ENCODE data around the gene MGME1. TPM values are rescaled to one million over a fixed set of nuclear protein-coding genes. Genes with fewer than 3 reads are reported as not detected.

MGME1 gene
- total RNA-seq, 4 donors from 2014 or later: 3.3 to 18.5 (median 5.8) TPM

GRCh38 chr20:18004384-18005031 lies 35.7 kb downstream of the MGME1 start:
- Histone ChIP-seq H3K27me3 (no peaks in the 10 kb centered on the region), H3K9me3 (no peaks in the 10 kb centered on the region), H3K27ac (no peak overlapping the region), H3K36me3 (no peaks in the 10 kb centered on the region), H3K4me3 (no peak overlapping the region), H3K4me1 (no peaks in the 10 kb centered on the region)
- DNase-seq: no peak
- intact Hi-C loops (cut with DNase I; ENCODE audit: low total_unique reads): no loop called here
- TF ChIP-seq POLR2A (IDR thresholded peaks at IDR 0.05) (no peak), CTCF (IDR thresholded peaks at IDR 0.05) (no peak)

GRCh38 chr20:18005170-18005989 lies 36.6 kb downstream of the MGME1 start:
- H3K4me1 ChIP-seq: no peaks in the 10 kb centered on the region
- intact Hi-C loops (cut with DNase I; ENCODE audit: low total_unique reads): no loop called here
- H3K27ac ChIP-seq: no peak overlapping the region
- DNase-seq: no peak
- no peak overlapping the region for H3K4me3 ChIP-seq
- no peaks in the 10 kb centered on the region for H3K27me3 ChIP-seq
- no peak for TF ChIP-seq CTCF (IDR thresholded peaks at IDR 0.05)
- no peak for TF ChIP-seq POLR2A (IDR thresholded peaks at IDR 0.05)
- no peaks in the 10 kb centered on the region for H3K36me3 ChIP-seq
- no peaks in the 10 kb centered on the region for H3K9me3 ChIP-seq

GRCh38 chr20:18005990-18006364 lies 37.2 kb downstream of the MGME1 start:
- TF ChIP-seq POLR2A (IDR thresholded peaks at IDR 0.05): no peak
- TF ChIP-seq CTCF (IDR thresholded peaks at IDR 0.05): no peak
- Histone ChIP-seq H3K27me3 (no peaks in the 10 kb centered on the region), H3K4me3 (no peak overlapping the region), H3K36me3 (no peaks in the 10 kb centered on the region), H3K4me1 (no peaks in the 10 kb centered on the region), H3K9me3 (no peaks in the 10 kb centered on the region), H3K27ac (no peak overlapping the region)
- no peak for DNase-seq
- intact Hi-C loops (cut with DNase I; ENCODE audit: low total_unique reads): no loop called here

- Histone ChIP-seq H3K4me1 (no peaks in the 10 kb centered on the region), H3K36me3 (no peaks in the 10 kb centered on the region), H3K27me3 (no peaks in the 10 kb centered on the region), H3K9me3 (no peaks in the 10 kb centered on the region), H3K27ac (no peak overlapping the region), H3K4me3 (no peak overlapping the region)
- no peak for DNase-seq
- intact Hi-C loops (cut with DNase I; ENCODE audit: low total_unique reads): no loop called here
- TF ChIP-seq POLR2A (IDR thresholded peaks at IDR 0.05): no peak
- no peak for TF ChIP-seq CTCF (IDR thresholded peaks at IDR 0.05)
These were observed 37.9 kb downstream of the MGME1 start for GRCh38 chr20:18006684-18007083.

All from uterus (tissue), 4 donors.